Subcutaneous adipose tissue (tissue), 4 donors: ENCODE data around the gene EGFR. TPM values are rescaled to one million over a fixed set of nuclear protein-coding genes. Genes with fewer than 3 reads are reported as not detected.

Experiments used
- CTCF ChIP-seq: fragments of 450-650 bp; IDR thresholded peaks from one replicate; pipeline ENCODE4 v1.5.1; 2016; ENCODE audit warnings: low read depth, mild to moderate bottlenecking, control low read depth, antibody characterized with exemption, moderate library complexity
- total RNA-seq, 4 donors: library from RNA; depleted of rRNA; stranded (reverse); fragments of >200 nt; gene quantifications; one replicate each; pipeline ENCODE4 v1.1.0, GENCODE V29; 2016

The EGFR gene
- total RNA-seq, 4 donors from 2014 or later, result 84.0 to 132 (median 102) TPM

- no peak for TF ChIP-seq CTCF
These were observed 145.7 kb downstream of the EGFR start for GRCh38 chr7:55164527-55164926.

GRCh38 chr7:55165176-55165861 is 146.5 kb downstream of the EGFR start:
- no peak for TF ChIP-seq CTCF

GRCh38 chr7:55170335-55171069 is 151.7 kb downstream of the EGFR start:
- TF ChIP-seq CTCF, result no peak

GRCh38 chr7:55171157-55171556 is 152.3 kb downstream of the EGFR start:
- no peak for TF ChIP-seq CTCF

- no peak for TF ChIP-seq CTCF
These were observed 153.3 kb downstream of the EGFR start for GRCh38 chr7:55172161-55172560.

- TF ChIP-seq CTCF, result no peak
These were observed 154.2 kb downstream of the EGFR start for GRCh38 chr7:55172881-55173609.

- TF ChIP-seq CTCF, result no peak
These were observed 154.9 kb downstream of the EGFR start for GRCh38 chr7:55173671-55174070.
